ENCODE results near the gene SLC35F1. TPM values are rescaled to one million over a fixed set of nuclear protein-coding genes. Genes with fewer than 3 reads are reported as not detected.

SLC35F1 gene
- total RNA-seq, 1 experiment from 2014 or later, result 4.3 TPM

DNA sequence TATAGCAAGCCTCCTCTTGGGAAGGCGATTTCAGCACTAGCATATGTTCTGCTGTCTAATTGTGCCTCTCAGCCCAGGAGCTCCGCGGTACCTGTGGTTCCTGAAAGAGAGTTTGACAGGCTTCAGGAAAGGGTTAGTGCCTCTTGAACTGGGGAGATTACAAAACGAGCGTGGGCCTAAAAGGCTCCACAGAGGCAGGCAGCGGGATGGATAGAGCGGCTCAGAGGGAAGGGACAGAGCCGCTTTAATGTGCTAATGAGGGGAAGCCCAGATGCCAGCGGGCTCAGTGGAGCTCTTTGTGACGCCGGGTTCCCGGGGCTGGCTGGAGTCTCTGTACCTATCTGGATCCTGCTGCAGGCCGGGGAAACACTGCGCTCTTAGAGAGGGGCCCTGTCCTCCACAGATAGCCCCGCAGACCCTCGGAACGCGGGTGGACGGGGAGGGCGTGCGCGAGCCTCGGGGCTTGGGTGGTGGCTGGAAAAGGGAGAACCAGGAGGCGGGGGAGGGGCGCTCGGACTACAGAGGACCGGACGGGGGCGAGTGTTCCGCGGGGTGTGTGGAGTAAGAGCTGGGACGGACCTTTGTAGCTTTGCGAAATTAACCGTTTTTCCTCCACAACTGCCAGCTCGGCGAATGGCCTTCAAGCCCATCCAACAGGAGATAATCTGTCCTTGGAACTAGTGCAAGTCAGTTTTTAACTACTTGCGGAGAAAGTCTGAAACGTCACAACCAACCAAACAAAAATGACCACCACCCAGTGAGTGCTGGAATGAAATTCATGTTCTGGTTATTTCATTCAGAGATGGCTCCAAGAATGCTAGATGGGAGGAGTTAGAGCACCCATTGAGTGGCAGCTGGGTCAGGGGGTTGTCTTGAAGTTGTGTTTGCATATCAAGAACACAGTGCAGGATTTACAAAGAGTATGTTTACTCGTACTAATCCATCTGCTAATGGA, 13.0 kb downstream of the SLC35F1 start:
- H4K5ac ChIP-seq (ENCODE audit: insufficient read length, low read depth, low read length), result no peak overlapping the region
- no peak overlapping the region for H3K4ac ChIP-seq (ENCODE audit: low read depth, low read length)
- no peak overlapping the region for H3K27ac ChIP-seq (ENCODE audit: insufficient read length, low read depth, low read length)
- no peaks in the 10 kb centered on the region for H3K79me2 ChIP-seq (ENCODE audit: insufficient read depth, low read length)
- peak overlapping the region; percentile 47 for H3K18ac ChIP-seq (ENCODE audit: insufficient read length, low read depth, low read length)
- no peak overlapping the region for H3K23ac ChIP-seq (ENCODE audit: insufficient read length, low read depth, low read length)
- no peak overlapping the region for H2BK5ac ChIP-seq (ENCODE audit: insufficient read length, low read length)
- H3T11ph ChIP-seq (ENCODE audit: low read length), result no peak overlapping the region
- H3K36me3 Mint-ChIP-seq (ENCODE audit: insufficient read depth in 1 of 3, low read depth in 3 of 3), result no peaks in the 10 kb centered on the region
- peaks cover 9% of the 10 kb centered on the region in 2 experiments; a peak in 3 of 4 replicates for H3K4me1 Mint-ChIP-seq
- no peak overlapping the region for H2AK5ac ChIP-seq (ENCODE audit: insufficient read length, low read length)
- no peaks in the 10 kb centered on the region; the same call in 1 of the 2 replicates for H3K27me3 Mint-ChIP-seq (ENCODE audit: low read depth)
- H3K79me1 ChIP-seq (ENCODE audit: insufficient read depth, low read depth, low read length, poor library complexity, severe bottlenecking), result no peaks in the 10 kb centered on the region
- no CpG with 5 or more reads among the region's 39 CpGs for WGBS (ENCODE audit: extremely low coverage, insufficient read length, low lambda C conversion rate)
- peak overlapping the region in 2 of 3 experiments; percentile 16 to 49; a peak in 1 of 7 replicates for H3K27ac Mint-ChIP-seq
- peaks cover 9% of the 10 kb centered on the region; the same call in 1 of the 2 replicates for H3K27me3 ChIP-seq (ENCODE audit: insufficient read depth, low read length)
- no peak overlapping the region for H2BK120ac ChIP-seq (ENCODE audit: low read depth, low read length, poor library complexity, severe bottlenecking)
- H3K23me2 ChIP-seq (ENCODE audit: insufficient read length, low read depth, low read length, poor library complexity, severe bottlenecking), result peaks cover 6% of the 10 kb centered on the region
- H2BK20ac ChIP-seq (ENCODE audit: low read depth, low read length, poor library complexity, severe bottlenecking), result no peak overlapping the region
- no peak overlapping the region for H4K91ac ChIP-seq (ENCODE audit: insufficient read length, low read depth, low read length)
- no peaks in the 10 kb centered on the region for H3K9me3 Mint-ChIP-seq
- no peak overlapping the region for H2AFZ ChIP-seq (ENCODE audit: low read length)
- DNase-seq, result peak; percentile 76
- no peak overlapping the region for H3K9ac ChIP-seq (ENCODE audit: extremely low read depth, insufficient read length, low read length)
- H2BK15ac ChIP-seq (ENCODE audit: low read depth, low read length), result no peak overlapping the region
- H3K56ac ChIP-seq (ENCODE audit: insufficient read length, low read depth, low read length), result no peak overlapping the region
- H4K20me1 ChIP-seq (ENCODE audit: control insufficient read depth, insufficient read depth, insufficient read length), result no peaks in the 10 kb centered on the region
- peak overlapping the region; percentile 68; the same call in 1 of the 2 replicates for H3K14ac ChIP-seq (ENCODE audit: insufficient read depth, low read length)
- no peaks in the 10 kb centered on the region for H3K4me1 ChIP-seq (ENCODE audit: insufficient read depth, low read length)
- H3K4me2 ChIP-seq (ENCODE audit: insufficient read depth, insufficient read length, low read length), result peak overlapping the region; percentile 74
- TF ChIP-seq CTCF (conservative IDR thresholded peaks at IDR 0.05), result no peak
- no peak overlapping the region for H3K4me3 Mint-ChIP-seq
- H4K8ac ChIP-seq (replicated peaks; ENCODE audit: insufficient read length, low read depth, low read length), result no peak overlapping the region
- H2BK12ac ChIP-seq (ENCODE audit: insufficient read length, low read depth, low read length), result no peak overlapping the region
- no peaks in the 10 kb centered on the region for H3K9me3 ChIP-seq (ENCODE audit: control insufficient read depth, low read depth, low read length)
